ENCODE data around the gene SYNGR4.

Gene SYNGR4

GRCh38 chr19:48353677-48354076 is 10.5 kb upstream of the SYNGR4 start:
- TF ChIP-seq CTCF (conservative IDR thresholded peaks at IDR 0.05; ENCODE audit: low read length) = no peak
- DNase-seq (ENCODE audit: low read depth) = no peak
- no peak overlapping the region for H3K4me3 ChIP-seq (ENCODE audit: low read length)

- DNase-seq (ENCODE audit: low read depth) = no peak
- H3K4me3 ChIP-seq (ENCODE audit: low read length) = no peak overlapping the region
- no peak for TF ChIP-seq CTCF (conservative IDR thresholded peaks at IDR 0.05; ENCODE audit: low read length)
Observed at GRCh38 chr19:48354332-48354992, 9.7 kb upstream of the SYNGR4 start.

GRCh38 chr19:48355365-48355954 is 8.7 kb upstream of the SYNGR4 start:
- H3K4me3 ChIP-seq (ENCODE audit: low read length) = no peak overlapping the region
- no peak for DNase-seq (ENCODE audit: low read depth)
- TF ChIP-seq CTCF (conservative IDR thresholded peaks at IDR 0.05; ENCODE audit: low read length) = no peak

- no peak for DNase-seq (ENCODE audit: low read depth)
- no peak overlapping the region for H3K4me3 ChIP-seq (ENCODE audit: low read length)
- no peak for TF ChIP-seq CTCF (conservative IDR thresholded peaks at IDR 0.05; ENCODE audit: low read length)
Observed at GRCh38 chr19:48359123-48359522, 5.0 kb upstream of the SYNGR4 start.

- TF ChIP-seq CTCF (conservative IDR thresholded peaks at IDR 0.05; ENCODE audit: low read length) = no peak
- no peak for DNase-seq (ENCODE audit: low read depth)
- no peak overlapping the region for H3K4me3 ChIP-seq (ENCODE audit: low read length)
Observed at GRCh38 chr19:48361912-48362311, 2.3 kb upstream of the SYNGR4 start.

GRCh38 chr19:48362716-48363499 is 1.3 kb upstream of the SYNGR4 start:
- no peak; the same call in 1 of the 2 replicates for TF ChIP-seq CTCF (conservative IDR thresholded peaks at IDR 0.05; ENCODE audit: low read length)
- peak overlapping the region; percentile 88 for H3K4me3 ChIP-seq (ENCODE audit: low read length)
- DNase-seq (ENCODE audit: low read depth) = peak; percentile 93

GRCh38 chr19:48363500-48363809 is 712 bp upstream of the SYNGR4 start:
- TF ChIP-seq CTCF (conservative IDR thresholded peaks at IDR 0.05; ENCODE audit: low read length) = no peak
- DNase-seq (ENCODE audit: low read depth) = no peak
- H3K4me3 ChIP-seq (ENCODE audit: low read length) = peak overlapping the region; percentile 88

Measured in AG10803 (cell line).